ENCODE measurements around the gene PFKFB3. TPM values are rescaled to one million over a fixed set of nuclear protein-coding genes. Genes with fewer than 3 reads are reported as not detected.
A peak's percentile ranks its signal among the peaks of the same experiment; 100 is the strongest.

The PFKFB3 gene
- total and polyA plus RNA-seq, 9 of the 15 experiments (the other 6 are each of a cell fraction or from before 2014, with no cell fraction given), result 0.46 to 21.6 (median 7.8) TPM

DNA sequence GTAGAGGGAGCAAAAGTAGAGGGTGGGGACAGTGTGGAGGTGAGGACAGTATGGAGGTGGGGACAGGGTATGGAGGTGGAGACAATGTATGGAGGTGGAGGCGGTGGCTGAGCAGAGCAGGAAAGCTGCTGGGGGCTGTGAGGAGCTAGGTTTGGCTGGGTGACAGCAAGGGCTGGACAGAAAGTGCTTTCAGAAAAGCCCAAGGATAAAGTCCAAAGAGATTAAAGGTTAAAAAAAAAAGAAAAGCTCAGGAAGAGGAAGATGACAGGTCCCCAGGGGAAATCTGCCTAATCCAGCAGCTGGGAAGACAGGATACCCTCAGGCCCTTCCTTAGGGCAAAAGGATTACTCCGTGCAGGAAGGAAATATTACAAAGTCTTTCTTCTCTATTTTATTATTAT lies 32.1 kb upstream of the PFKFB3 start:
- Histone ChIP-seq H3K4me1 (replicated peaks in 1 of 2; ENCODE audit: control insufficient read depth in 2 of 2, insufficient read depth in 2 of 2, low read length in 2 of 2) (peaks cover 18 to 20% of the 10 kb centered on the region in 2 experiments), H3K4me2 (ENCODE audit: insufficient read depth, low read length) (no peak overlapping the region), H2AFZ (ENCODE audit: low read depth, low read length) (no peak overlapping the region), H3K79me2 (ENCODE audit: control insufficient read depth, insufficient read depth, low read length) (peaks cover 93% of the 10 kb centered on the region), H3K27me3 (ENCODE audit: control insufficient read depth in 2 of 2, insufficient read depth in 2 of 2, low read length in 2 of 2) (no peaks in the 10 kb centered on the region), H3K9me3 (replicated peaks; ENCODE audit: control insufficient read depth, insufficient read depth, low read depth, low read length) (no peaks in the 10 kb centered on the region), H3K9ac (ENCODE audit: insufficient read depth in 1 of 2, low read depth in 2 of 2, low read length in 2 of 2) (no peak overlapping the region), H3K27ac (ENCODE audit: extremely low read depth, low read depth, low read length) (no peak overlapping the region), H3K4me3 (no peak overlapping the region), H3K9me1 (ENCODE audit: control insufficient read depth, insufficient read depth, low read length) (peaks cover 22% of the 10 kb centered on the region), H4K20me1 (replicated peaks; ENCODE audit: control insufficient read depth, insufficient read depth, low read length) (peaks cover 56% of the 10 kb centered on the region), H3K36me3 (ENCODE audit: control insufficient read depth, insufficient read depth, low read length) (peaks cover 50% of the 10 kb centered on the region)
- DNase-seq (ENCODE audit: extremely low read depth in 1 of 4, low spot score in 3 of 4) (no peak), FAIRE-seq (no peak), ATAC-seq (peak; percentile 11; the same call in 1 of the 3 replicates)
- WGBS (ENCODE audit: insufficient coverage, low coverage, missing lambda C conversion rate), result 80% methylated on average over 2 of the region's 2 CpGs
- intact Hi-C loops (cut with micrococcal nuclease), result no loop called here
- in situ Hi-C loops (cut with MboI), result no loop called here
- POLR2A ChIA-PET, result interaction anchor here (0.6 kb wide), 1 partner anchor 286 kb away, joined by 3 read pairs; no protein-coding TSS in a partner anchor
- no TSS peak for BruUV-seq (replicated peaks)
- CTCF ChIA-PET (ENCODE audit: low intra/inter-chr PET ratio), result no interaction called here
- TF ChIP-seq POLR2A (conservative IDR thresholded peaks at IDR 0.05), result peak; percentile 46; the same call in 1 of the 2 replicates
- no peak for TF ChIP-seq PTBP1 (IDR thresholded peaks at IDR 0.05; ENCODE audit: low read depth, low read length)

DNA sequence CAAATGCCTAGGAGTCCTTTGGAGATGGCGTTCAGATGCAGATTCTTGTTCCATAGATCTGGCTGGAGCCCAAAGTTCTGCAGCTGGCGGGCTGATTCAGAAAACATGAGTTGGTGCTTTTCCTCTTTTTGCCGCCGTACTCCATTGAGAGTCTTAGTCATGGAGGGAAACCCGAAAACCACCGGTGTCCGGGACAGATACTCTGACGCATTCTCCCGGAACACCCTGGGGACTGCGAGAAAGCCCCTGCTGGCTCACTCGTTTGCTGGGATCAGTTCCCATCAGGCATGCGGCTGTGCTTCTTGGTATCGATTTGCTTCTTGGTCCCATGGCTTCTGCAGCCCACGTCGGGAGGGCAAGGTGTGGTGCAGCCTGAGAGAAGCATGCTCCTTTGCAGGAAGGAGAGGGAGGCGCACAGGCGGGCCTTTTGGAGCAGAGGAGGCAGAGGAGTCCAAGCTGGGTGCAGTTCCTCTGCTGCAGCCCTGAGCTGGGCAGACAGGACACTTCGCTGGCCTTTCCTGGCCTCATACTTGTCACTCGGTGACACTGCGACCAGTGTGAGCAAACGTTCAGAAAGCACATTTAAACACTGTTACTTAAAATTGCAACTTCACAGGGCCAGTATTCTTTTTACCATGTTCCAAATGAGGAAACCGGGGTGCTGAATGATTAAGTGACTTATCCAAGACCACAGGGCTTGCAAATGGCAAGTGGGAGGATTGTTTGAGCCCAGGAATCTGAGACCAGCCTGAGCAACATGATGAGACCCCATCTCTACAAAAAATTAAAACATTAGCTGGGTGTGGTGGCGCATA lies 30.6 kb upstream of the PFKFB3 start:
- ChIA-PET CTCF (ENCODE audit: low intra/inter-chr PET ratio) (interaction anchor here (0.6 kb wide), 1 partner anchor 230 kb away, joined by 3 read pairs; no protein-coding TSS in a partner anchor), POLR2A (interaction anchor here (0.6 to 1.1 kb wide), 2 partner anchors 10 to 241 kb away, joined by 4 read pairs; no protein-coding TSS in a partner anchor)
- Histone ChIP-seq H4K20me1 (replicated peaks; ENCODE audit: control insufficient read depth, insufficient read depth, low read length) (peaks cover 67% of the 10 kb centered on the region), H3K79me2 (ENCODE audit: control insufficient read depth, insufficient read depth, low read length) (peaks cover 89% of the 10 kb centered on the region), H2AFZ (ENCODE audit: low read depth, low read length) (no peak overlapping the region), H3K27me3 (ENCODE audit: control insufficient read depth in 2 of 2, insufficient read depth in 2 of 2, low read length in 2 of 2) (no peaks in the 10 kb centered on the region), H3K4me2 (ENCODE audit: insufficient read depth, low read length) (no peak overlapping the region), H3K27ac (ENCODE audit: extremely low read depth, low read depth, low read length) (no peak overlapping the region), H3K9me3 (replicated peaks; ENCODE audit: control insufficient read depth, insufficient read depth, low read depth, low read length) (no peaks in the 10 kb centered on the region), H3K4me1 (replicated peaks in 1 of 2; ENCODE audit: control insufficient read depth in 2 of 2, insufficient read depth in 2 of 2, low read length in 2 of 2) (peaks cover 12 to 13% of the 10 kb centered on the region in 2 experiments), H3K36me3 (ENCODE audit: control insufficient read depth, insufficient read depth, low read length) (peaks cover 41% of the 10 kb centered on the region; the same call in 2 of the 3 replicates), H3K9ac (ENCODE audit: insufficient read depth in 1 of 2, low read depth in 2 of 2, low read length in 2 of 2) (0 out of 4 replicates have a peak overlapping the region, but pooled peaks of 1 of the 2 experiments have one; percentile 40), H3K9me1 (ENCODE audit: control insufficient read depth, insufficient read depth, low read length) (peaks cover 17% of the 10 kb centered on the region), H3K4me3 (no peak overlapping the region)
- ATAC-seq (no peak), FAIRE-seq (no peak), DNase-seq (ENCODE audit: extremely low read depth in 1 of 4, low spot score in 3 of 4) (no peak)
- in situ Hi-C loops (cut with MboI), result no loop called here
- WGBS (ENCODE audit: insufficient coverage, low coverage, missing lambda C conversion rate), result 89% methylated on average over 15 of the region's 23 CpGs
- intact Hi-C loops (cut with micrococcal nuclease), result no loop called here
- no TSS peak for BruUV-seq (replicated peaks)
- TF ChIP-seq POLR2G (IDR thresholded peaks at IDR 0.05; ENCODE audit: low read depth, low read length) (peak; percentile 44), ZNF146 (CRISPR knock-in tag; IDR thresholded peaks at IDR 0.05; ENCODE audit: unreplicated experiment) (no peak)
